ENCODE measurements around the gene ACTR2.

The ACTR2 gene

DNA sequence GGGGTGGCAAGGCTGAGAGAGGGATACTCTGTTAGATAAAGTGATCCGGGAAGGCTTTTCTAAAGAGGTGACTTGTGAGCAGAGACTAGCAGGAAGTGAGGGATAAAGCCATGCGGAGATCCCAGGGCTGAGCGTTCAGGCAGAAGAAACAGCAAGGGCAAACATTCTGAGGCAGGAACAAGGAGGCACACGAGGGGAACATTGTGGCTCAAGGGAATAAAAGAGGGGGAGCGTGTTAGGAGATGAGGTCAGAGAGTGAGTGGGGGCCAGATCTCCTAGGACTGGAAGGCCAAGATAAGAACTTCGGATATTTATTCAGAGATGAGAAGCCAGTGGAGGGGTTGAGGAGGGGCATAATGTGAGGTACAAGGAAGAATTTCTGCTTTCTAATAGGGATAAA lies 67.1 kb downstream of the ACTR2 start:
- H3K36me3 ChIP-seq (ENCODE audit: low read length) = no peaks in the 10 kb centered on the region

DNA sequence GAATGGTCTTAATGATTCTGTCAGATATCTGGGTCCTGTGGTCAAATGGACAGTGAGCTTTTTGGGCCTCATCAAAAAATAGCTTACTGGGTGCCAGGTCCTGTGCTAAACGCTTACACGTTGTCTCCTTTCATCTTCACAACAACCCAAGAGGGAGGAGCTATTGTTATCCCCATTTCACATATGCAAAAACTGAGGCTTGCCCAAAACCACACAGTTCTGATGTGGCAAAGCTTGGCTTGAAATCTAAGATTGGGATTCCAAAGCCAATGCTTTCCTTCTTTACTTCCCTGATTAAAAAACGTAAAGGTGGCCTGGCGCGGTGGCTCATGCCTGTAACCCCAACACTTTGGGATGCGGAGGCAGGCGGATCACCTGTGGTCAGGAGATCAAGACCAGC lies 69.3 kb downstream of the ACTR2 start:
- Histone ChIP-seq H3K36me3 (ENCODE audit: low read length) (no peaks in the 10 kb centered on the region), H3K9me3 (ENCODE audit: insufficient read depth, low read length) (no peaks in the 10 kb centered on the region), H3K4me2 (ENCODE audit: low read depth, low read length, poor library complexity, severe bottlenecking) (peak overlapping the region; percentile 33), H2AFZ (ENCODE audit: low read depth, low read length, severe bottlenecking) (no peak overlapping the region), H3K27me3 (ENCODE audit: low read length) (no peaks in the 10 kb centered on the region), H3K79me2 (ENCODE audit: insufficient read depth, low read length) (no peaks in the 10 kb centered on the region), H3K9me2 (replicated peaks; ENCODE audit: insufficient read depth, low read length) (no peaks in the 10 kb centered on the region), H3F3A (ENCODE audit: insufficient read depth) (peaks cover 33% of the 10 kb centered on the region), H3K4me3 (ENCODE audit: insufficient read depth, low read length, poor library complexity, severe bottlenecking) (no peak overlapping the region), H3K27ac (ENCODE audit: low read depth, low read length) (no peak overlapping the region), H4K20me1 (ENCODE audit: low read depth, low read length) (no peaks in the 10 kb centered on the region), H3K9ac (ENCODE audit: low read length) (no peak overlapping the region)
- TF ChIP-seq EZH2phosphoT487 (conservative IDR thresholded peaks at IDR 0.05; ENCODE audit: low read length) = no peak
- TF ChIP-seq, protein P1, sequence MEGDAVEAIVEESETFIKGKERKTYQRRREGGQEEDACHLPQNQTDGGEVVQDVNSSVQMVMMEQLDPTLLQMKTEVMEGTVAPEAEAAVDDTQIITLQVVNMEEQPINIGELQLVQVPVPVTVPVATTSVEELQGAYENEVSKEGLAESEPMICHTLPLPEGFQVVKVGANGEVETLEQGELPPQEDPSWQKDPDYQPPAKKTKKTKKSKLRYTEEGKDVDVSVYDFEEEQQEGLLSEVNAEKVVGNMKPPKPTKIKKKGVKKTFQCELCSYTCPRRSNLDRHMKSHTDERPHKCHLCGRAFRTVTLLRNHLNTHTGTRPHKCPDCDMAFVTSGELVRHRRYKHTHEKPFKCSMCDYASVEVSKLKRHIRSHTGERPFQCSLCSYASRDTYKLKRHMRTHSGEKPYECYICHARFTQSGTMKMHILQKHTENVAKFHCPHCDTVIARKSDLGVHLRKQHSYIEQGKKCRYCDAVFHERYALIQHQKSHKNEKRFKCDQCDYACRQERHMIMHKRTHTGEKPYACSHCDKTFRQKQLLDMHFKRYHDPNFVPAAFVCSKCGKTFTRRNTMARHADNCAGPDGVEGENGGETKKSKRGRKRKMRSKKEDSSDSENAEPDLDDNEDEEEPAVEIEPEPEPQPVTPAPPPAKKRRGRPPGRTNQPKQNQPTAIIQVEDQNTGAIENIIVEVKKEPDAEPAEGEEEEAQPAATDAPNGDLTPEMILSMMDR (IDR thresholded peaks at IDR 0.05; ENCODE audit: insufficient read depth, low read length, poor library complexity, severe bottlenecking) = no peak

More for the DNA sequence above, 67.1 kb downstream of the ACTR2 start:
- Histone ChIP-seq H3K27ac (ENCODE audit: low read depth, low read length) (no peak overlapping the region), H3K4me3 (ENCODE audit: insufficient read depth, low read length, poor library complexity, severe bottlenecking) (no peak overlapping the region), H3K79me2 (ENCODE audit: insufficient read depth, low read length) (no peaks in the 10 kb centered on the region), H2AFZ (ENCODE audit: low read depth, low read length, severe bottlenecking) (no peak overlapping the region), H3K27me3 (ENCODE audit: low read length) (no peaks in the 10 kb centered on the region), H3K9ac (ENCODE audit: low read length) (no peak overlapping the region), H3K9me3 (ENCODE audit: insufficient read depth, low read length) (no peaks in the 10 kb centered on the region), H3F3A (ENCODE audit: insufficient read depth) (peaks cover 10% of the 10 kb centered on the region; the same call in 1 of the 2 replicates), H4K20me1 (ENCODE audit: low read depth, low read length) (no peaks in the 10 kb centered on the region), H3K4me2 (ENCODE audit: low read depth, low read length, poor library complexity, severe bottlenecking) (no peak overlapping the region), H3K9me2 (replicated peaks; ENCODE audit: insufficient read depth, low read length) (no peaks in the 10 kb centered on the region)
- TF ChIP-seq, protein P1 (IDR thresholded peaks at IDR 0.05; ENCODE audit: insufficient read depth, low read length, poor library complexity, severe bottlenecking) = no peak
- TF ChIP-seq EZH2phosphoT487 (conservative IDR thresholded peaks at IDR 0.05; ENCODE audit: low read length) = no peak

DNA sequence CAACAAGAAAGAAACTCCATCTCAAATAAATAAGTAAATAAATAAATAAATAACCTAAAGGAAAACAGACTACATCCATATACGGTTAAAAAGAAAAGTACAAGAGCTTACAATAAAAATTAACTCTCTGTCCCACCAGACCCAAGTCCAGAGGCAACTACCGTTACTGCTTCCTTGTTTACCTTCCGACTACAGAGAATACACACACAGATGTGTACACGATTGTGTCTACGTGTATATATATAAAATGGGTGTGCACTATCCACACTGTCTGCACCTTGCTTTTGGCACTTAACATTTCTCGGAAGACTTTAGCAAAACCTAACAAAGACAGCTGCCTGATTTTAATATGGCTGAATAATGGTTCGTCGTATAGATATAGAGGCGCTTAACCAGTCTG lies 69.9 kb downstream of the ACTR2 start:
- Histone ChIP-seq H3K9me2 (replicated peaks; ENCODE audit: insufficient read depth, low read length) (no peaks in the 10 kb centered on the region), H3K36me3 (ENCODE audit: low read length) (no peaks in the 10 kb centered on the region), H3K4me3 (ENCODE audit: insufficient read depth, low read length, poor library complexity, severe bottlenecking) (no peak overlapping the region), H3K4me2 (ENCODE audit: low read depth, low read length, poor library complexity, severe bottlenecking) (no peak overlapping the region), H2AFZ (ENCODE audit: low read depth, low read length, severe bottlenecking) (no peak overlapping the region), H3K9me3 (ENCODE audit: insufficient read depth, low read length) (no peaks in the 10 kb centered on the region), H4K20me1 (ENCODE audit: low read depth, low read length) (no peaks in the 10 kb centered on the region), H3F3A (ENCODE audit: insufficient read depth) (peaks cover 39% of the 10 kb centered on the region), H3K27ac (ENCODE audit: low read depth, low read length) (no peak overlapping the region), H3K27me3 (ENCODE audit: low read length) (no peaks in the 10 kb centered on the region), H3K9ac (ENCODE audit: low read length) (no peak overlapping the region), H3K79me2 (ENCODE audit: insufficient read depth, low read length) (no peaks in the 10 kb centered on the region)
- no peak for TF ChIP-seq EZH2phosphoT487 (conservative IDR thresholded peaks at IDR 0.05; ENCODE audit: low read length)
- TF ChIP-seq, protein P1 (IDR thresholded peaks at IDR 0.05; ENCODE audit: insufficient read depth, low read length, poor library complexity, severe bottlenecking) = no peak

Measured in SU-DHL-6 (cell line).